Activated T-helper 1 cell treated with anti-CD3 and anti-CD28 coated beads, Interleukin-2, amount 50 U/mL, for 16 hours (primary cell): ENCODE results near the gene GGCT.
"Not testable (repeated sequence)": the region's sequence is repeated elsewhere in the genome, so short reads cannot be mapped to it uniquely, and the experiment has no call there.

Experiments used
- DNase-seq, 2 donors: peaks; one replicate each; pipeline ENCODE4 v3.0.0-alpha.2; 2020; ENCODE audit warnings: low read depth in 1 of 2, low spot score in 1 of 2

GGCT gene, protein sequence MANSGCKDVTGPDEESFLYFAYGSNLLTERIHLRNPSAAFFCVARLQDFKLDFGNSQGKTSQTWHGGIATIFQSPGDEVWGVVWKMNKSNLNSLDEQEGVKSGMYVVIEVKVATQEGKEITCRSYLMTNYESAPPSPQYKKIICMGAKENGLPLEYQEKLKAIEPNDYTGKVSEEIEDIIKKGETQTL

DNA sequence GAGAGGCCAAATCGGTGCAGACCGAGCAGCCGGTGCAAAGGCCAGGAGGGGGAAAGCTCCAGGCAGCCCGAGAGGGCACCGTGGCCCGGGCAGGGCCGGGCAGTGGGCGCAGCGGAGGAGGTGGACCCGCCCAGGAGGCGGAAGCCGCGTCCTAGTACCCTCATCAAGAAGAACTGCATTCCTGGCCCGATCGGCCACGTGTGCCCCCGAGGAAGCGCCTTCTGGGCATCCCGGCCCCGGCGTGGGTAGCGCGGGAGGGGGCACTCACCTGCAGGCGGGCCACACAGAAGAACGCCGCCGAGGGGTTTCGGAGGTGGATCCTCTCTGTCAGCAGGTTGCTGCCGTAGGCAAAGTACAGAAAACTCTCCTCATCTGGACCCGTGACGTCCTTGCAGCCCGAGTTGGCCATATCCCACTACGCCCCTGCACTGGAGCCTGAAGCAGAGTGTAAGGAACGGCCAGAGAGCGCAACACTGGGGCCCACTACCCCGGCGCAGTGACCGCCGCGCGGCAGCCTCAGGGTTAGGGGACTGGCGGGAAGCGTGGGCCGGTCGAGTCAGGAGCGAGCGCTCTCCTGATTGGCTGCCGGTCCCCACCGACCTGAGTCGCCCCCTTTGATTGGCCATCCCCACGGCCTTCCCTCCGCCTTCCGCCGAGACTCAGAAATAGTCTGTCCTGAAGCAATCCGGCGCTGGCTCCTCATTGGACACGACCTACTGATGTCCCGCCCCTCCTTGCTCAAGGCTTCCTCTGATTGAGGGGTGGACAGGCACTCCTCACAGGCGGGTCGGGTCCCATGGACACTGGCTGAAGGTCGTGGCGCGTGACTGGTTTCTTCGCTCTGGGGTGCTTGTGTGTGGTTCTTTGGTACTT, at the start of gene GGCT:
Gene GGCT, minus strand, starts transcription at position 529 of the 873 bp plus-strand sequence. Its CDS starts 120 bp downstream, at position 409.
- peak; percentile 92 to 93 for DNase-seq

DNA sequence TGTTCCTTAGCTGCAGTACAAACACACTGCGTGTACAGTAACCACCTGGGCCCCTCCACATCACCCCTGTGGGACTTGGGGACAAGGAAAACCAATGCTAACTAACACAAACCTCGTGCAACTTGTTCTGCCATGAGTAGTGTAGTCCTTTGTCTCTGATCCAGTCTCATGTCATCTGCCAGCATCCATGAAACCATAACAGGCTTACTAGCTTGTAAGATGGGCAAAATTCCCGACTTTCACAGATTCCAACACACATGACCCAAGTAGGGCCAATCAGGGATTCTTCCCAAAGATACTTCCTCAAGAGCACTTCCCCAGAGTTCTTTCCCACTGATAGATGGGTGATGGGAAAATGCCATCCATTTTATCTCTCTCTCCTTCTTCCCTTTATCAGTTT, 48.9 kb upstream of the GGCT start:
- DNase-seq, result no peak

DNA sequence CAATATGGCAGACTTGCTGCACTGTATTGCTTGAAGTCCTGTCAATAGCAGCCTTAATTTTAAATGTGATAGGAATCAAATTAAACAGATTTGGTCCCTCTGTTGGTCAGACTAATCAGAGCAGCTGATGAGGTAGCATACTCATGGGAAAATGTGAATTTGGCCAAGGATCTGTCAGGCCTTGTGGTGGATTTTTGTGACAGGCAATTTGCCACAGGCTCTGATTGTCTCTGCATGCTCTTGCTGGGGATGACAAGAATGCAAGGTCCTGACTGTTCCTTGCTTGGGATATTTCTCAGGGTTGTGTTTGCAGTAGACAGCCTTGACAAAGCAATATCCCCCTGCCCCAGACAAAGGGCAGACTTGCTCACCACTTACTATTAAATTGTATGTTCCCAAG, 48.5 kb upstream of the GGCT start:
- DNase-seq, result no peak

DNA sequence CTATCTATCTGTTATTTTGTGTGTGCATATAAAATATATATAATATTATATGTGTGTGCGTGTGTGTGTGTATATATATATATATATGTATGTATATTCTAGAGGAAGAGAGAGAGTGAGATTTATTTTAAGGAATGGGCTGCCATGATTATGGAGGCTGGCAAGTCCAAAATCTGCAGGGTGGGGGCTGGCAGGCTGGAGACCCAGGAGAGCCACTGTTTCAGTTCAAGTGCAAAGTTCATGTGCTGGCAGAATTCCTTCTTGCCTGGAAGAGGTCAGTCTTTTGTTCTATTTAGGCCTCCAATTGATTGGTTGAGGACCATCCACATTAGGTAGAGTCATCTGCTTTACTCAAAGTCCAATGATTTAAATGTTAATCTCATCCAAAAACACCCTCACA, 47.7 kb upstream of the GGCT start:
- no peak for DNase-seq

DNA sequence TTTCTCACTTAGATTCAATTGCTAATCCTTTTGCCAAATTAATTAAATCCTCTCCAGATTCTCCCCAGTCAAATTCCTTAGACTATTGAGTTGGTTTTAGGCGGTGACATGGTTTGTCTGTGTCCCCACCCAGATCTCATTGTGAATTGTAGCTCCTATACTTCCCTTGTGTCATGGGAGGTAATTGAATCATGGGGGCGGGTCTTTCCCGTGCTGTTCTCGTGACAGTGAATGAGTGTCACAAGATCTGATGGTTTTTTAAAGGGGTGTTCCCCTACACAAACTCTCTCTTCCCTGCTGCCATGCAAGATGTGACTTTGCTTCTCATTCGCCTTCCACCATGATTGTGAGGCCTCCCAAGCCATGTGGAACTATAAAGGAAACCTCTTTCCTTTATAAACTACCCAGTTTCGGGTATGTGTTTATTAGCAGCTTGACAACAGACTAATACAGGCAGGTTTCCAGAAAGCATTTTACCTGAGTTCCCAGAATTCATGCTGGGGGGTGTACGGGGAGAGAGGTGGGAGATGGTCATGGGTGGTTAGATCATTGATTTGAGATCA, 45.4 kb upstream of the GGCT start:
- DNase-seq, result no peak

DNA sequence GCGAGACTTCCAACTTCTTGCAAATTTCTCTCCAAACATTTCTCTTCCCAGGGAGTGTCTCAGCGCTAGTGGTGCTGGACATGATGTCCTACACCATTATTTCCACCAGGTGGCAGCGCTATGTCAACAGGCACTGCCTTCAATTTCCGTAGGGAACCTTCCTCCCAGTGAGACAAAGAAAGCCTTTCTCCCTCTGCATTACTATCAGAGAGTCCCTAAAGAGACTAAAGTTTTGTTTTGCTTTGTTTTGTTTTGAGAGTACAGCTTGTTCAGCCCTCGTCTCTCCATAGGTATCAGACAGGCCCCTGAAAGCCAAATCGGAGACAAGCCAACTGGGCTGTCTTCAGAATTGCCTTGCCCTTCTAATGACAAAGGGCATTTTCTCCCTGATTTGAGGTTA, 44.2 kb upstream of the GGCT start:
- peak in 1 of 2 donors; percentile 6 for DNase-seq

DNA sequence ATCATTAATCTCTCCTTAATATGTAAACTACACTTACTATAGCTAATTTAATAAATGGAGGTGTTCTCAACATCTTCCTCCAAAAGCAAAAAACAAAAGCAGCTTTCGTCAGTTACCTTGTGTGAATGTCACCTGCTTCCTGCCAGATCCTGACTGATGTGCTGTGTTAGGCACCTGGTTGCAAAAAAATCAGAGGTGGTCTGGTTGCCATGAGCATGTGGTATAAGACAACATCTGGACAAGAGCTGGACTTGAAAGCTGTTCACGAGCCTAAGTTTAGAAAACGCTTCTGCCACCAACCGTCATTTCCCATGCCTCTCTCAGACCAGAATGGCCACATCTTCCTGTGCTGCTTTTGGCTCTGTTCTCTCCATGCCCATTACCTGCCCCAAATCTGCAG, 42.0 kb upstream of the GGCT start:
- DNase-seq, result no peak

DNA sequence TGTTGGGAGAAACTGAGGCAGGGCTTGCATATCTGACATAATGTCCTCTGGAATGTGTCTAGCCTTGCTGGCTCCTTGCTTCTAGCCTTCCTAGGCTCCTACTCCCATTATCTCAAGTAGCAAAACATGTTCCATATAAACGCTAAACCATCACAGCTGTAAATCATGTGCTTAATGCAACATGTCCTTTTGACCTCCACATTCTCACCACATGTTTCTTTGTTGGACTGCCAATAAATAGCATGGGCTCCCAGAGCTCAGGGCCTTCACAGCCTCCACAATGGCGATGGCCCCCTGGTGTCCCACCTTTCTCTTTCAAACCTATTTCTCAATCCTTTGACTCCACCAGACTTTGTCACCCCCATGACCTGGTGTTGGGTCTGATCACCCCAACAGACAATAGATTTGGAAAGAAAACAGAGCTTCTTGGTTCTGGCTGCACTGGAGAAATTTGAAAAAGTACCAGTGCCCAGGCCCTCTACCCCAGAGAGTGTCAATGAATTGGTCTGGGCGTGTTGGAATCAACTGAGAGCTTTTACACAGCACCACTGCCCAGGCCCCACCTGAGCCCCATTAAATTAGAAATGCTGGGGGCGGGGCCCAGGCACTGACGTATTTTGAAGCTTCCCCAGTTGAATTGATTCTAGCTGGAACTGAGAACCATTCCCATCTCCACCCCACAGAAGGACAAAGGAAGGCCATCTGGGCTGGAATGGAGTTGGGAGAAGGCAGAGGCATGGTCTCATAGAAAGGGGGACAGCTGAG, 41.3 kb upstream of the GGCT start:
- no peak for DNase-seq

DNA sequence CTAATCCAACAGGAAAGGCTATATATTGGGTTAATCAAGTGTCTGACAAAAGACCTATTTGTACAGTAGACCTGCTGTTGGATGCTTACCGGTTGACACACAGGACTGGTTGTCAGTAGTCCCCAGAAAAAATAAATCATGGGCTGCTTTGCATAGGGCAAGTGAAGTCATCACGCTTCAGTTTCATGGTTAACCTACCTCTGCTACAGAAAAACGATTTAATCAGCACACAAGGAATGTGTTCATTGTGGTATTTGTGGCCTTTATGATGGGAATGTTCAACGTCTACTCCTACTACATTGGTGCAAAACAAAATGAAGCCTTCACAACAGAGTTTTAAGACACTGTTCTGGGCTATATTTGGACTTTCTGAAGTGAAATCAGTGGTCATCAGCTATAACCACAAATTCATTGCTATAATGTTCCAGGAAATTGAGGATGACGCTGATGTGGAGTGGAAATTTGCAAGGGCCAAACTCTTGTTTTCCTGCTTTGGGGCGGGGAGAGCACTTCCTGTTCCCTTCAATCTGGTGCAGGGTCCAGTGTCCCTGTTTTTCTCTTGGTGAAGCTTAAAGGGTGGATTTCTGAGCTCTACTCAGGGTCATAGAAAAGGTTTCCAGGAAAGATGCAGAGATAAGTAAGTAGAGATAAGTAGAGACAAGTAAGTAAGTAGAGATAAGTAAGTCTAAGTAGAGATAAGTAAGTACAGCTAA, 39.3 kb upstream of the GGCT start:
- DNase-seq, result no peak

DNA sequence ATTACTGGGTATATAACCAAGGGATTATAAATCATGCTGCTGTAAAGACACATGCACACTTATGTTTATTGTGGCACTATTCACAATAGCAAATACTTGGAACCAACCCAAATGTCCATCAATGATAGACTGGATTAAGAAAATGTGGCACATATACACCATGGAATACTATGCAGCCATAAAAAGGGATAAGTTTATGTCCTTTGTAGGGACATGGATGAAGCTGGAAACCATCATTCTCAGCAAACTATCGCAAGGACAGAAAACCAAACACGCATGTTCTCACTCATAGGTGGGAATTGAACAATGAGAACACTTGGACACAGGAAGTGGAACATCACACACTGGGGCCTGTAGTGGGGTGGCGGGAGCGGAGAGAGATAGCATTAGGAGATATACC, 38.5 kb upstream of the GGCT start:
- not testable (repeated sequence) for DNase-seq

DNA sequence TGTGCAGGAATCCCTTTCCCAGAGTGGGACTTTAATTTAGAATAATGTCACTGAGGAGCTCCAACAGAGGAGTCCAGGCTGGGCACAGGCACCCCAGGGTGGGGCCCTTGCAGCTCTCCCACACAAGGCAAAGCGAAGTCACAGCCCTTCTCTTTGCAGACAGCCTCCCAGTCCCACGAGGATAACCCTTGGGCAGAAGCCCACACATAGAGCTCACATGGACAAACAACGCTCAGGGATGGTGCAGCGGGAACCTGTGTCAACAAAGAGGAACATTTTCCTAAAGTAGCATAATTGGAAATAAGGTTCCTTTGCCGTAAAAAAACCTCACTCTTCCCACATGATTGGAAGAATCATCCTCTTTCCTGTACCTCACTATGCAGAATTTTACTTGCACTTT, 29.3 kb upstream of the GGCT start:
- no peak for DNase-seq

DNA sequence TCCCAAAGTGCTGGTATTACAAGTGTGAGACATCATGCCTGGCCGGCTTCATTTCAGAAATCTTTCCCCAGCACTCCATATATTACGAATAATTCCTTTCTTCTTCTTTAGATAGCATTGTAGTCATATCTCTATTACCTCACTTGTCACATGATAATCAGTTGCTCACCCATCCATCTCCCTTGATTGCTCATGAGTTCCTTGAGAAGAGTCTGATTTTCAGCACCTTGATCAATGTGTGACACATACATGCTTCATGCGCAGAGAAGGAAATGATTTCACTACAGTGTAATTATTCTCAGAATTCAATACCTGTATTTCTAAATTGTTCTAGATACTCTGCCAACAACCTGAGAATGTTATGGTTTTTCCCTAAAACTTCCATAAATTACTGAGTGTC, 26.7 kb upstream of the GGCT start:
- no peak for DNase-seq

DNA sequence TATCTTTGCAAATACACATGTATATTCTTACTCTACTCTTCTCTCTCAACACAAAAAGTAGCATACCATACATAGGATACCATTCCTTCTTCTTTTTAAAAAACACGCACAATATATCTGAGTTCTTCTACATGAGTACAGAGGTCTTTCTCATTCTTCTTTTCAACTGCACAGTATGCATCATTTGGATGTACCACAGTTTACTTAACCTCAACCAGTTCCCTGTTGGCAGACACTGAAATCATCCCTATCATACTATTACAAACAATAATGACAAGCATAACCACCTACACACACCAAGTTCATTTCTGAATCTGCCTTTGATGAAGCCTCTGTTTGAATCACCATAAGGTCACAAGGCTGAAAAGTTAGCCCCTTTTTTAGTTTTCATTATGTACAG, 25.7 kb upstream of the GGCT start:
- DNase-seq, result no peak

DNA sequence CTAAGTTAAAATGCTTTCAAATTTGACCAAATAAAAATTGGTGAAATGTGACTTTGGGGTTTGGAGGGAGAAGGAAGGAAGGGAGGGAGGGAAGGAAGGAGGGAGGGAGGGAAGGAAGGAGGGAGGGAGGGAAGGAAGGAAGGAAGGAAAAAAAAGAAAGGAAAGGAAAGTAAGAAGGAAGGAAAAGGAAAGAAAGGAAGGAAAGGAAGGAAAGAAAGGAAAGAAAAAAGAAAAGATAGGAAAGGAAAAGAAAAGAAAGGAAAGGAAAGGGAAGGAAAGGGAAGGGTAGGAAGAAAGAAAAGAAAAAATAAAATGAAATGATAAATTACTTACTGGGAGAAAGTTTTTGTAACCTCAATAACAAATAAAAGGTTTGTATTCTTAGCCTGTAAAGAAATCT, 24.1 kb upstream of the GGCT start:
- DNase-seq, result no peak

DNA sequence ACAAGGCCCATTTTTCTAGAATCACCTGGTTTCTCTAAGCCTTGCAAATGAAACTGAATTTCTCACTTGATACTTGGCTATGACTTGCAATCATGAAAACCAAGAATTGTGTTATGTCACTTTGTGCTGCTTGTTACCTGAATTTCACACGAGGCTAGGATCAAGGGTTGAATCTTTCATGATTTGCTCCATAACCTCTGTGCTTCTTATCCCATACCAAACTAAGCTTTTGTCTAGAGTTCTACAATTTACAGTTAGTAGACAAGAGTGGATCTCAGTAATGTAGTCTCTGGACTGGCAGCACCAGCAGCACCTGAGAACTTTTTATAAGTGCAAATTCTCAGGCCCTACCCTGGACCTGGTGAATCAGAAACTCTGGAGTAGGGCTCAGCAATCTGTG, 22.7 kb upstream of the GGCT start:
- DNase-seq, result not testable (repeated sequence)

DNA sequence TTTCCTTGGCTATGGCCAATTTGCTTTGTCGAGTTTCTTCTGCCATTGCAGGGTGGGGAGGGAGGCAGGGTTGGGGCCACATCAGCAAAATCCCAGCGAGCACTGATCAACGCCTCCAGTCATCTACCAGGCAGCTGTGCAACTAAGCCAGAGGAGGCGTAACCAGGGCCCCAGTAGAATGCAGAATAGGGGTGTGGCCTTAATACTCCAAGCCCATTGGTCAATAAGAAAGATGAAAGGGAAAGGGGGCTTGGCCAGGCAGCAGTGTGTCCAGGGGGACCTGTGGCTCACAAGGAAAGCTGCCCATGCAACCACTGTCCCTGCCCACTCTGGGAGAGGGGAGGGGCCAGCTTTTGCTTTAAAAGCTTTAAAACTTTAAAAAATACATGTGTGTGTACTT, 21.5 kb upstream of the GGCT start:
- no peak for DNase-seq

DNA sequence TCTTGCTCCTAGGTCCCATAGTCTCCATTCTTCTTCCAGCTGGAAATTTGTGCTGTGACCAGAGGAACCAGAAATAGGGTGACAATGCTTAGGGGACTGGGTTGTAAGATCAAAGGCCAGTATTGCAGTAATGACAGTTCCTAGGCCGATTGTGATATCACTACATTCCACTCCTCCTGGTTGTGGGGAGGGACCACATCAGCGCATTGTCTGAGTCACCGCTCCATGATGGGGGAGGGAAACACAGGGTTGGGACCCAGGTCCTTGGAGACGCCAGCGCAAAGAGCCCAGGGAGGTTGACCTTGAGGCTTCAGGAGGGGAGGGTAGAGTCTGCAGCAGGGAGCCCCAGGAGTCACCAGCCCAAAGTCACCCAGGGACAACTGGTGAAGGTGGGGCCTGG, 20.8 kb upstream of the GGCT start:
- DNase-seq, result no peak

DNA sequence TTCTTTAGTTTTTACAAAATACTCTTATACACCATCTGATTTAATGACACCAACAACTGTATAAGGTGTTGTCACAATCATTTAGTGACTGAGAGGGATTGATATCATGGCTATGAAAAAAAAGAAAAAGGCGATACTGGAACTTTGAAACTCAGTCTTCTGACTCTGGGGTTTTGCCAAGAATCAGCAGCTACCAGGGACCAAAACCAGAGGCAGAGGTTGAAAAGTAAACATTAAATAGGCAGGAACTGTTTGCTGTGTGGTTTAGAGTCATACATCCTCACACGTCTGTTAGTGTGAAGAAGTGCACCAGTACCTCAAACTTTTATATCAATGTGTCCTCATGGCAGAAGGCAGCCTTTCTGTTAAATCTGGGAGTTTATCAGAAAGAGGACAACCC, 19.9 kb upstream of the GGCT start:
- no peak for DNase-seq

DNA sequence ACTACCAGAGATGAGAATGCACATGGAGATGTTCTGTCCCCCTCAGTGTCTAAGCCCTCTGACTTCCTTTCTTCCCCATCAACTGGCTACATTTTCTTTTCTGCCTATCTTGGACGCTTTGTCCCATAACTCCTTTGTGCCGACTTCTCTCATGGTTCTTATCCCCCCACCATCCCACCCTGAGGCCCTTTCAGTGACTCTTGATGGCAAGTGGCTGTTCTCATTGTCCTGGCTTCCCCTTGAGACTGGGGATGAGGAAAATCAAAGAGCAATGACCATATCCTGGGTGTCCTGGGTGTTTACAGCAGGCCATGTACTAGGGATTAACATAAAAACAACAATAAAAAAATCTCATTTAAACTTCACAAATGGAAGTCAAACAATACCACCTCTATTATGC, 18.8 kb upstream of the GGCT start:
- no peak for DNase-seq

DNA sequence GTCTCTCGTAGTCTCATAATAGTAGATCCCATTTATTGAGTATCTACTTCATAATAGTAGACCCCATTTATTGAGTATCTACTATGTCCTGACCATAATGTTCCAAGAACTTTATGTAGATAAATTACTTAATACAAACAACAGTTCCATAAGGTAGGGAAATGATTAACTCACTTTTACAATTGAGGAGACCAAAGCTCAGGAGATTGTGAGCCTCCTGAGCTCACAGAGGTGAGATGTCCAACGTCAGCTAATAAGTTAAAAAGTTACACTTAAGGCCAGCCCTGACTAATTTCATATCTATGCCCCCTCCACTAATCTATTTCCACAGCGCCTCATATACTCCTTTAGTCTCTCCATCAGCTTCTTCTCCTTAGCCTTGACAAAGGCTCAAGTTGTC, 17.5 kb upstream of the GGCT start:
- no peak for DNase-seq

DNA sequence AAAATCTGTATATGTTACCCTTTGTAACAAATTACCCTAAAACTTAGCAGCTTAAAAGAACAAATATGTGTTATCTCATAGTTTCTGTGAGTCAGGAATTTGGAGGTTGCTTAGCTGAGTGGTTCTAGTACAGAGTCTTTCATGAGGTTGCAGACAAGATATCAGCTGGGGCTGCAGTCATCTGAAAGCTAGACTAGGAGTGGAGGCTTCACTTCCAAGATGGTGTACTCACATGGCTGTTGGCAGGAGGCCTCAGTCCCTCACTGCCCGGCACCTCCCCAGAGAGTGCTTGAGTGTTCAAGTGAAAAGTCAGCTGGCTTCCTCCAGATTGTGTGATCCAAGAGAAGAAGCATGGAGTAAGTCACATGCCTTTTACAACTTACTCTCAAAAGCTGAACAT, 16.9 kb upstream of the GGCT start:
- no peak for DNase-seq
